GM23338 (cell line): ENCODE results near the gene ANAPC5. TPM values are rescaled to one million over a fixed set of nuclear protein-coding genes. Genes with fewer than 3 reads are reported as not detected.

Source experiments
- ATAC-seq: fragments of 200-7000 bp; cut with Tn5 transposase; 3 replicates; pipeline ENCODE4 v1.9.1; 2020
- DNase-seq: peaks from one replicate; pipeline ENCODE4 v3.0.0-alpha.2; 2015; ENCODE audit warnings: low spot score
- H2AFZ ChIP-seq: fragments of 200-600 bp; sonication (generic); 2 replicates; pipeline ENCODE4 v1.8.0; 2016; ENCODE audit warnings: antibody characterized with exemption, mild to moderate bottlenecking, moderate library complexity
- H3F3A ChIP-seq: fragments of 200-600 bp; sonication (generic); replicated peaks from 2 replicates; pipeline ENCODE4 v1.8.0; 2017; ENCODE audit warnings: antibody characterized with exemption, mixed run types, low read depth
- H3K27ac ChIP-seq: fragments of 200-600 bp; sonication (generic); 2 replicates; pipeline ENCODE4 v1.6.1; 2016; ENCODE audit warnings: low read depth
- H3K27me3 ChIP-seq: fragments of 200-600 bp; sonication (generic); 2 replicates; pipeline ENCODE4 v1.8.0; 2016; ENCODE audit warnings: mild to moderate bottlenecking, mixed run types, moderate library complexity; ENCODE audit not compliant: insufficient read depth
- H3K36me3 ChIP-seq: fragments of 200-600 bp; sonication (generic); 2 replicates; pipeline ENCODE4 v1.8.0; 2016; ENCODE audit warnings: mild to moderate bottlenecking; ENCODE audit not compliant: insufficient read depth
- H3K4me1 ChIP-seq: fragments of 200-600 bp; sonication (generic); 2 replicates; pipeline ENCODE4 v1.8.0; 2016; ENCODE audit warnings: mild to moderate bottlenecking, moderate library complexity; ENCODE audit not compliant: insufficient read depth
- H3K4me2 ChIP-seq: fragments of 200-600 bp; sonication (generic); 2 replicates; pipeline ENCODE4 v1.7.1; 2017; ENCODE audit warnings: mixed run types
- H3K4me3 ChIP-seq: fragments of 200-600 bp; sonication (generic); 2 replicates; pipeline ENCODE4 v1.6.1; 2016; ENCODE audit warnings: mixed run types
- H3K79me2 ChIP-seq: fragments of 200-600 bp; sonication (generic); replicated peaks from 2 replicates; pipeline ENCODE4 v1.8.0; 2017; ENCODE audit warnings: mild to moderate bottlenecking; ENCODE audit not compliant: insufficient read depth
- H3K9me2 ChIP-seq: fragments of 200-600 bp; sonication (generic); 2 replicates; pipeline ENCODE4 v1.8.0; 2017; ENCODE audit not compliant: insufficient read depth
- H4K20me1 ChIP-seq: fragments of 200-600 bp; sonication (generic); replicated peaks from 2 replicates; pipeline ENCODE4 v1.8.0; 2017; ENCODE audit warnings: mild to moderate bottlenecking; ENCODE audit not compliant: insufficient read depth
- H3K27ac Mint-ChIP-seq: 2 replicates; pipeline ENCODE4 v1.8.0; 2020; ENCODE audit warnings: inconsistent platforms, mild to moderate bottlenecking, moderate library complexity, mixed read lengths
- H3K27me3 Mint-ChIP-seq: 3 replicates; pipeline ENCODE4 v1.8.0; 2022; ENCODE audit warnings: low read depth, mild to moderate bottlenecking, moderate library complexity, mixed read lengths, inconsistent platforms; ENCODE audit not compliant: insufficient read depth, poor library complexity
- H3K36me3 Mint-ChIP-seq: 3 replicates; pipeline ENCODE4 v1.8.0; 2021; ENCODE audit warnings: low read depth, mild to moderate bottlenecking, inconsistent platforms, moderate library complexity, mixed read lengths
- H3K4me1 Mint-ChIP-seq: 3 replicates; pipeline ENCODE4 v1.8.0; 2020; ENCODE audit warnings: mild to moderate bottlenecking, inconsistent platforms, mixed read lengths
- H3K4me3 Mint-ChIP-seq: 3 replicates; pipeline ENCODE4 v1.8.0; 2021; ENCODE audit warnings: moderate library complexity, mild to moderate bottlenecking, inconsistent platforms, mixed read lengths
- H3K9me3 Mint-ChIP-seq: 3 replicates; pipeline ENCODE4 v1.8.0; 2020; ENCODE audit warnings: moderate library complexity, mild to moderate bottlenecking, inconsistent platforms, mixed read lengths
- CREB1 ChIP-seq: fragments of 250-450 bp; sonication (Bioruptor Pico); IDR thresholded peaks from 2 replicates; pipeline ENCODE4 v1.5.0; 2020; ENCODE audit warnings: low read depth, mild to moderate bottlenecking, moderate library complexity
- EZH2 ChIP-seq: fragments of 200-600 bp; sonication (generic); IDR thresholded peaks from one replicate; pipeline ENCODE4 v1.8.0; 2017; ENCODE audit warnings: antibody characterized with exemption, mild to moderate bottlenecking, low read depth; ENCODE audit not compliant: unreplicated experiment
- EZH2phosphoT487 ChIP-seq: fragments of 200-600 bp; sonication (generic); IDR thresholded peaks from one replicate; pipeline ENCODE4 v1.8.1; 2018; ENCODE audit warnings: antibody characterized with exemption; ENCODE audit not compliant: unreplicated experiment
- JUNB ChIP-seq: IDR thresholded peaks from one replicate; pipeline ENCODE4 v1.6.1; 2016; ENCODE audit warnings: antibody characterized with exemption; ENCODE audit not compliant: unreplicated experiment
- NANOG ChIP-seq: IDR thresholded peaks from 2 replicates; pipeline ENCODE4 v1.6.1; 2016; ENCODE audit warnings: antibody characterized with exemption, borderline replicate concordance
- POLR2AphosphoS5 ChIP-seq: IDR thresholded peaks from 2 replicates; pipeline ENCODE4 v1.6.1; 2016; ENCODE audit warnings: antibody characterized with exemption, low read depth
- REST ChIP-seq: IDR thresholded peaks from one replicate; pipeline ENCODE4 v1.6.1; 2018; ENCODE audit warnings: antibody characterized with exemption; ENCODE audit not compliant: unreplicated experiment
- STAT1 ChIP-seq: IDR thresholded peaks from one replicate; pipeline ENCODE4 v1.6.1; 2016; ENCODE audit warnings: antibody characterized with exemption; ENCODE audit not compliant: unreplicated experiment
- polyA plus RNA-seq: library from polyadenylated mRNA; unstranded; fragments of >200 nt; fragmentation: Nextera tagmentation; extraction: Ambion mirVana; gene quantifications from 2 replicates; pipeline ENCODE4 v1.2.1, GENCODE V29; 2016
- total RNA-seq: library from RNA; depleted of rRNA; stranded (reverse); fragments of >200 nt; shearing (Covaris generic); gene quantifications from 2 replicates; pipeline ENCODE4 v1.2.3, GENCODE V29; 2014
- TF ChIP-seq, protein P1 (sequence below): fragments of 250-450 bp; sonication (Bioruptor Pico); IDR thresholded peaks from 2 replicates; pipeline ENCODE4 v1.5.0; 2020; ENCODE audit warnings: mild to moderate bottlenecking, moderate library complexity
- TF ChIP-seq, protein P2 (sequence below): IDR thresholded peaks from 2 replicates; pipeline ENCODE4 v1.6.1; 2016; ENCODE audit warnings: antibody characterized with exemption

Gene ANAPC5
- total and polyA plus RNA-seq, 2 experiments from 2014 or later = 65.9 to 125 TPM

DNA sequence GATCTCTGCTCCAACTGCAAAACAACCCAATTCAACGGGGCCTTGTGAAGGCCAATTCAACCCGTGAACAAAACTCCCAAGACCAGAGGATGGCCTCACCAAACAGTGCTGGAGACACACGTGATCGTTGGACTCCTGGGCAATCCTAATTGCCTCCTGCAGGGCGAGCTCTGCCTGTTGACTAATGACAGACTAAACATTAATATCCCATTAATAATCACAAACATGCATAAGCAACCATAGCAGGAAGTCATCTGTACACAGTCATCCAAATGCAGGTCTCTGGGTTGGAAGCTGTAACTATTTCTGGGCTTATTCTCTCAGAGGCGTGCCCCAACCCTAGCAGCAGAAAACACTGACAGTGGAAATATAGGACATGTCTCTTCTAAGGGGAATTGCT lies 21.0 kb downstream of the ANAPC5 start:
- Histone ChIP-seq H3K36me3 (peaks cover 59% of the 10 kb centered on the region), H3K79me2 (no peaks in the 10 kb centered on the region), H3K27me3 (no peaks in the 10 kb centered on the region), H3F3A (0 out of 2 replicates have a peak, but pooled peaks cover 4% of the 10 kb centered on the region), H3K9me2 (no peaks in the 10 kb centered on the region), H3K4me3 (no peak overlapping the region), H3K4me2 (no peak overlapping the region), H2AFZ (no peak overlapping the region), H3K4me1 (no peaks in the 10 kb centered on the region), H4K20me1 (peaks cover 3% of the 10 kb centered on the region; the same call in 1 of the 2 replicates), H3K27ac (no peak overlapping the region)
- ATAC-seq (no peak), DNase-seq (no peak)
- Mint-ChIP-seq H3K27ac (no peak overlapping the region), H3K4me1 (no peaks in the 10 kb centered on the region), H3K9me3 (no peaks in the 10 kb centered on the region), H3K36me3 (peaks cover 82% of the 10 kb centered on the region), H3K4me3 (no peak overlapping the region), H3K27me3 (no peaks in the 10 kb centered on the region)
- TF ChIP-seq CREB1 (no peak), JUNB (no peak), EZH2 (no peak), NANOG (no peak), STAT1 (no peak), REST (no peak), EZH2phosphoT487 (no peak), POLR2AphosphoS5 (no peak)
- TF ChIP-seq, protein P1, sequence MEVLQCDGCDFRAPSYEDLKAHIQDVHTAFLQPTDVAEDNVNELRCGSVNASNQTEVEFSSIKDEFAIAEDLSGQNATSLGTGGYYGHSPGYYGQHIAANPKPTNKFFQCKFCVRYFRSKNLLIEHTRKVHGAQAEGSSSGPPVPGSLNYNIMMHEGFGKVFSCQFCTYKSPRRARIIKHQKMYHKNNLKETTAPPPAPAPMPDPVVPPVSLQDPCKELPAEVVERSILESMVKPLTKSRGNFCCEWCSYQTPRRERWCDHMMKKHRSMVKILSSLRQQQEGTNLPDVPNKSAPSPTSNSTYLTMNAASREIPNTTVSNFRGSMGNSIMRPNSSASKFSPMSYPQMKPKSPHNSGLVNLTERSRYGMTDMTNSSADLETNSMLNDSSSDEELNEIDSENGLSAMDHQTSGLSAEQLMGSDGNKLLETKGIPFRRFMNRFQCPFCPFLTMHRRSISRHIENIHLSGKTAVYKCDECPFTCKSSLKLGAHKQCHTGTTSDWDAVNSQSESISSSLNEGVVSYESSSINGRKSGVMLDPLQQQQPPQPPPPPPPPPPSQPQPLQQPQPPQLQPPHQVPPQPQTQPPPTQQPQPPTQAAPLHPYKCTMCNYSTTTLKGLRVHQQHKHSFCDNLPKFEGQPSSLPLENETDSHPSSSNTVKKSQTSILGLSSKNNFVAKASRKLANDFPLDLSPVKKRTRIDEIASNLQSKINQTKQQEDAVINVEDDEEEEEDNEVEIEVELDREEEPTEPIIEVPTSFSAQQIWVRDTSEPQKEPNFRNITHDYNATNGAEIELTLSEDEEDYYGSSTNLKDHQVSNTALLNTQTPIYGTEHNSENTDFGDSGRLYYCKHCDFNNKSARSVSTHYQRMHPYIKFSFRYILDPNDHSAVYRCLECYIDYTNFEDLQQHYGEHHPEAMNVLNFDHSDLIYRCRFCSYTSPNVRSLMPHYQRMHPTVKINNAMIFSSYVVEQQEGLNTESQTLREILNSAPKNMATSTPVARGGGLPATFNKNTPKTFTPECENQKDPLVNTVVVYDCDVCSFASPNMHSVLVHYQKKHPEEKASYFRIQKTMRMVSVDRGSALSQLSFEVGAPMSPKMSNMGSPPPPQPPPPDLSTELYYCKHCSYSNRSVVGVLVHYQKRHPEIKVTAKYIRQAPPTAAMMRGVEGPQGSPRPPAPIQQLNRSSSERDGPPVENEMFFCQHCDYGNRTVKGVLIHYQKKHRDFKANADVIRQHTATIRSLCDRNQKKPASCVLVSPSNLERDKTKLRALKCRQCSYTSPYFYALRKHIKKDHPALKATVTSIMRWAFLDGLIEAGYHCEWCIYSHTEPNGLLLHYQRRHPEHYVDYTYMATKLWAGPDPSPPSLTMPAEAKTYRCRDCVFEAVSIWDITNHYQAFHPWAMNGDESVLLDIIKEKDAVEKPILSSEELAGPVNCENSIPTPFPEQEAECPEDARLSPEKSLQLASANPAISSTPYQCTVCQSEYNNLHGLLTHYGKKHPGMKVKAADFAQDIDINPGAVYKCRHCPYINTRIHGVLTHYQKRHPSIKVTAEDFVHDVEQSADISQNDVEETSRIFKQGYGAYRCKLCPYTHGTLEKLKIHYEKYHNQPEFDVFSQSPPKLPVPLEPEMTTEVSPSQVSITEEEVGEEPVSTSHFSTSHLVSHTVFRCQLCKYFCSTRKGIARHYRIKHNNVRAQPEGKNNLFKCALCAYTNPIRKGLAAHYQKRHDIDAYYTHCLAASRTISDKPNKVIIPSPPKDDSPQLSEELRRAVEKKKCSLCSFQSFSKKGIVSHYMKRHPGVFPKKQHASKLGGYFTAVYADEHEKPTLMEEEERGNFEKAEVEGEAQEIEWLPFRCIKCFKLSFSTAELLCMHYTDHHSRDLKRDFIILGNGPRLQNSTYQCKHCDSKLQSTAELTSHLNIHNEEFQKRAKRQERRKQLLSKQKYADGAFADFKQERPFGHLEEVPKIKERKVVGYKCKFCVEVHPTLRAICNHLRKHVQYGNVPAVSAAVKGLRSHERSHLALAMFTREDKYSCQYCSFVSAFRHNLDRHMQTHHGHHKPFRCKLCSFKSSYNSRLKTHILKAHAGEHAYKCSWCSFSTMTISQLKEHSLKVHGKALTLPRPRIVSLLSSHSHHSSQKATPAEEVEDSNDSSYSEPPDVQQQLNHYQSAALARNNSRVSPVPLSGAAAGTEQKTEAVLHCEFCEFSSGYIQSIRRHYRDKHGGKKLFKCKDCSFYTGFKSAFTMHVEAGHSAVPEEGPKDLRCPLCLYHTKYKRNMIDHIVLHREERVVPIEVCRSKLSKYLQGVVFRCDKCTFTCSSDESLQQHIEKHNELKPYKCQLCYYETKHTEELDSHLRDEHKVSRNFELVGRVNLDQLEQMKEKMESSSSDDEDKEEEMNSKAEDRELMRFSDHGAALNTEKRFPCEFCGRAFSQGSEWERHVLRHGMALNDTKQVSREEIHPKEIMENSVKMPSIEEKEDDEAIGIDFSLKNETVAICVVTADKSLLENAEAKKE (CRISPR knock-in tag) = no peak
- TF ChIP-seq, protein P2, sequence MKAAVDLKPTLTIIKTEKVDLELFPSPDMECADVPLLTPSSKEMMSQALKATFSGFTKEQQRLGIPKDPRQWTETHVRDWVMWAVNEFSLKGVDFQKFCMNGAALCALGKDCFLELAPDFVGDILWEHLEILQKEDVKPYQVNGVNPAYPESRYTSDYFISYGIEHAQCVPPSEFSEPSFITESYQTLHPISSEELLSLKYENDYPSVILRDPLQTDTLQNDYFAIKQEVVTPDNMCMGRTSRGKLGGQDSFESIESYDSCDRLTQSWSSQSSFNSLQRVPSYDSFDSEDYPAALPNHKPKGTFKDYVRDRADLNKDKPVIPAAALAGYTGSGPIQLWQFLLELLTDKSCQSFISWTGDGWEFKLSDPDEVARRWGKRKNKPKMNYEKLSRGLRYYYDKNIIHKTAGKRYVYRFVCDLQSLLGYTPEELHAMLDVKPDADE = no peak
